Naive thymus-derived CD4-positive, alpha-beta T cell (primary cell): ENCODE measurements around the gene MYO1C. TPM values are rescaled to one million over a fixed set of nuclear protein-coding genes. Genes with fewer than 3 reads are reported as not detected.
"Not testable (repeated sequence)": the region's sequence is repeated elsewhere in the genome, so short reads cannot be mapped to it uniquely, and the experiment has no call there.

Source experiments
- ATAC-seq: fragments of 150-1000 bp; cut with Tn5 transposase; 2 replicates; pipeline ENCODE4 v1.10.0; 2021; ENCODE audit warnings: mild to moderate bottlenecking, moderate library complexity
- CTCF ChIA-PET: fragments of 350-600 bp; sonication (Branson Sonifier 250); formaldehyde crosslinking; loops from one replicate; lab custom pipeline; 2021; ENCODE audit warnings: antibody characterized with exemption; lab: Charles Lee
- POLR2A ChIA-PET: fragments of 350-600 bp; sonication (Branson Sonifier 250); formaldehyde crosslinking; loops from one replicate; lab custom pipeline; 2021; ENCODE audit warnings: antibody characterized with exemption, inconsistent platforms; lab: Charles Lee
- DNase-seq, 9 donors: peaks; one replicate each; pipeline versions ENCODE4 v3.0.0 to v3.0.0-alpha.2; 2020 to 2022; ENCODE audit warnings: mixed read lengths in 1 of 9
- H3K27ac ChIP-seq: one replicate; pipeline ENCODE4 v1.7.0; 2013; ENCODE audit warnings: mild to moderate bottlenecking, low read depth, low read length, moderate library complexity
- H3K27me3 ChIP-seq, 2 donors: one replicate each; pipeline ENCODE4 v1.7.0; 2013; ENCODE audit warnings: low read length in 2 of 2, mild to moderate bottlenecking in 2 of 2, moderate library complexity in 2 of 2; ENCODE audit not compliant: control insufficient read depth in 2 of 2, insufficient read depth in 2 of 2
- H3K36me3 ChIP-seq, 3 experiments: 1 replicate in 2 of 3; 2 replicates in 1 of 3; pipeline ENCODE4 v1.7.0; 2013; ENCODE audit warnings: low read length in 3 of 3, mild to moderate bottlenecking in 3 of 3, moderate library complexity in 1 of 3; ENCODE audit not compliant: insufficient read depth in 3 of 3, control insufficient read depth in 2 of 3
- H3K4me1 ChIP-seq, 2 donors: one replicate each; pipeline ENCODE4 v1.7.0; 2013; ENCODE audit warnings: low read length in 2 of 2, mild to moderate bottlenecking in 2 of 2, moderate library complexity in 1 of 2; ENCODE audit not compliant: control insufficient read depth in 2 of 2, insufficient read depth in 2 of 2
- H3K4me3 ChIP-seq: 2 replicates; pipeline ENCODE4 v1.7.0; 2013; ENCODE audit warnings: mild to moderate bottlenecking, low read length
- H3K9me3 ChIP-seq, 3 experiments: 1 replicate in 2 of 3; 2 replicates in 1 of 3; pipeline ENCODE4 v1.7.0; 2013; ENCODE audit warnings: low read length in 3 of 3; ENCODE audit not compliant: control insufficient read depth in 2 of 3
- H3K27ac Mint-ChIP-seq, 9 donors: one replicate each; pipeline ENCODE4 v1.8.0; 2020 to 2022; ENCODE audit warnings: mixed read lengths in 9 of 9, mild to moderate bottlenecking in 8 of 9, moderate library complexity in 5 of 9, inconsistent platforms in 2 of 9
- H3K27me3 Mint-ChIP-seq, 5 donors: one replicate each; pipeline ENCODE4 v1.8.0; 2021 to 2022; ENCODE audit warnings: mixed read lengths in 5 of 5, mild to moderate bottlenecking in 1 of 5
- H3K36me3 Mint-ChIP-seq, 5 donors: one replicate each; pipeline ENCODE4 v1.8.0; 2020 to 2022; ENCODE audit warnings: mixed read lengths in 5 of 5, mild to moderate bottlenecking in 3 of 5, inconsistent platforms in 1 of 5
- H3K4me1 Mint-ChIP-seq, 7 donors: one replicate each; pipeline ENCODE4 v1.8.0; 2020 to 2022; ENCODE audit warnings: mixed read lengths in 7 of 7, mild to moderate bottlenecking in 3 of 7, inconsistent platforms in 1 of 7
- H3K4me3 Mint-ChIP-seq, 10 donors: one replicate each; pipeline ENCODE4 v1.8.0; 2020 to 2022; ENCODE audit warnings: mild to moderate bottlenecking in 10 of 10, mixed read lengths in 10 of 10, moderate library complexity in 6 of 10, inconsistent platforms in 2 of 10
- H3K9me3 Mint-ChIP-seq, 11 donors: one replicate each; pipeline ENCODE4 v1.8.0; 2020 to 2022; ENCODE audit warnings: mixed read lengths in 11 of 11, mild to moderate bottlenecking in 4 of 11, inconsistent platforms in 1 of 11, moderate library complexity in 1 of 11
- intact Hi-C, 2 donors: fragments of 100-400 bp; cut with micrococcal nuclease; formaldehyde crosslinking; loops; one replicate each; pipeline ENCODE4 v1.15.1; 2023
- polyA plus RNA-seq, 2 donors: library from polyadenylated mRNA; unstranded; fragments of 300-500 nt; fragmentation: Illumina TruSeq; gene quantifications; one replicate each; pipeline ENCODE4 v1.2.3, GENCODE V29; 2021
- total RNA-seq, 6 experiments: library from RNA in 5 of 6; stranded (reverse) in 5 of 6; gene quantifications; 1 replicate in 5 of 6; 2 replicates in 1 of 6; pipeline ENCODE4 v1.2.3 and lab custom pipeline; 2021 to 2026

The MYO1C gene
- total and polyA plus RNA-seq, 7 experiments from 2014 or later: 4.4 to 37.0 (median 15.0) TPM

GRCh38 chr17:1420981-1421380 is 71.5 kb downstream of the MYO1C start:
- Mint-ChIP-seq H3K27me3 (no peaks in the 10 kb centered on the region), H3K4me1 (peaks cover 0 to 9% (median 4%) of the 10 kb centered on the region in 7 donors)

DNA sequence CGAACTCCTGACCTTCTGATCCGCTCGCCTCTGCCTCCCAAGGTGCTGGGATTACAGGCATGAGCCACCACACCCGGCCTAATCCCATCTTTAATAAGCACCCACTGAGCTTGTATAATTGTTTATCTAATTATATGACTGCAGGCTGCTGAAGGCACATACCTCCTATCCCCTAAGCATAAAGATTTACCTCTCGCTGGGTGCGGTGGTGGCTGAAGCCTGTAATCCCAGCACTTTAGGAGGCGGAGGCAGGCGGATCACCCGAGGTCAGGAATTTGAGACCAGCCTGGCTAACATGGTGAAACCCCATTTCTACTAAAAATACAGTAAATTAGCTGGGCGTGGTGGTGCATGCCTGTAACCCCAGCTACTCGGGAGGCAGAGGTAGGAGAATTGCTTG is 72.3 kb downstream of the MYO1C start:
- no peak for ATAC-seq
- no peaks in the 10 kb centered on the region for H3K27me3 ChIP-seq

More at GRCh38 chr17:1420981-1421380, 71.5 kb downstream of the MYO1C start:
- no peak overlapping the region for H3K27ac Mint-ChIP-seq
- no peak overlapping the region for H3K4me3 ChIP-seq
- no peak for ATAC-seq
- peaks cover 0 to 25% (median 14%) of the 10 kb centered on the region in 5 donors for H3K36me3 Mint-ChIP-seq
- H3K27ac ChIP-seq: no peak overlapping the region
- no peak overlapping the region for H3K4me3 Mint-ChIP-seq
- H3K27me3 ChIP-seq: no peaks in the 10 kb centered on the region
- no peaks in the 10 kb centered on the region for H3K9me3 Mint-ChIP-seq
- DNase-seq: no peak
- intact Hi-C loops: no loop called here
- CTCF ChIA-PET: no interaction called here
- POLR2A ChIA-PET: no interaction called here
- peaks cover 0 to 45% (median 6%) of the 10 kb centered on the region in 3 experiments for H3K36me3 ChIP-seq
- H3K9me3 ChIP-seq: no peaks in the 10 kb centered on the region
- H3K4me1 ChIP-seq: no peaks in the 10 kb centered on the region

DNA sequence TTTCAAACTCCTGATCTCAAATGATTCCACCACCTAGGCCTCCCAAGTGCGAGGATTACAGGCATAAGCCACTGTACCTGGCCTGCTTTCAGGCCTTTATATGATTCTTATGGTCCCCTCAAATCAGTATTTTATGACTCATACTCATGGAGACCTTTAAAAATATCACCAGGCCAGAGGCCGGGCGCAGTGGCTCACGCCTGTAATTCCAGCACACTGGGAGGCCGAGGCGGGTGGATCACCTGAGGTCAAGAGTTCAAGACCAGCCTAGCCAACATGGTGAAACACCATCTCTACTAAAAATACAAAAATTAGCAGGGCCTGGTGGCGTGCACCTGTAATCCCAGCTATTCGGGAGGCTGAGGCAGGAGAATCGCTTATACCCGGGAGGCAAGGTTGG is 74.0 kb downstream of the MYO1C start:
- H3K36me3 ChIP-seq: peaks cover 0 to 30% (median 3%) of the 10 kb centered on the region in 3 experiments
- H3K4me1 Mint-ChIP-seq, H3K4me3 Mint-ChIP-seq, intact Hi-C loops, H3K9me3 Mint-ChIP-seq, H3K4me3 ChIP-seq, H3K27ac Mint-ChIP-seq, DNase-seq, ATAC-seq, H3K4me1 ChIP-seq, CTCF ChIA-PET, H3K9me3 ChIP-seq, H3K27me3 Mint-ChIP-seq, H3K27ac ChIP-seq, H3K27me3 ChIP-seq: not testable (repeated sequence)
- POLR2A ChIA-PET: interaction anchor here (0.6 kb wide), 1 partner anchor 40 kb away, joined by 3 read pairs; no protein-coding TSS in a partner anchor
- peaks cover 0 to 18% (median 13%) of the 10 kb centered on the region in 5 donors for H3K36me3 Mint-ChIP-seq

More for the DNA sequence above, 72.3 kb downstream of the MYO1C start:
- Histone ChIP-seq H3K36me3 (peaks cover 0 to 37% (median 3%) of the 10 kb centered on the region in 3 experiments), H3K27ac (no peak overlapping the region), H3K4me1 (no peaks in the 10 kb centered on the region), H3K9me3 (no peaks in the 10 kb centered on the region), H3K4me3 (no peak overlapping the region)
- Mint-ChIP-seq H3K36me3 (peaks cover 0 to 20% (median 14%) of the 10 kb centered on the region in 5 donors), H3K9me3 (no peaks in the 10 kb centered on the region), H3K27ac (no peak overlapping the region), H3K4me1 (peaks cover 0 to 9% (median 0%) of the 10 kb centered on the region in 7 donors), H3K27me3 (no peaks in the 10 kb centered on the region), H3K4me3 (no peak overlapping the region)
- intact Hi-C loops: no loop called here
- CTCF ChIA-PET: no interaction called here
- POLR2A ChIA-PET: interaction anchor here (0.6 kb wide), 2 partner anchors 9 to 38 kb away, joined by 3 read pairs; no protein-coding TSS in a partner anchor
- DNase-seq: no peak

GRCh38 chr17:1416414-1416813 is 76.1 kb downstream of the MYO1C start:
- no peaks in the 10 kb centered on the region for H3K27me3 ChIP-seq
- ATAC-seq: no peak

DNA sequence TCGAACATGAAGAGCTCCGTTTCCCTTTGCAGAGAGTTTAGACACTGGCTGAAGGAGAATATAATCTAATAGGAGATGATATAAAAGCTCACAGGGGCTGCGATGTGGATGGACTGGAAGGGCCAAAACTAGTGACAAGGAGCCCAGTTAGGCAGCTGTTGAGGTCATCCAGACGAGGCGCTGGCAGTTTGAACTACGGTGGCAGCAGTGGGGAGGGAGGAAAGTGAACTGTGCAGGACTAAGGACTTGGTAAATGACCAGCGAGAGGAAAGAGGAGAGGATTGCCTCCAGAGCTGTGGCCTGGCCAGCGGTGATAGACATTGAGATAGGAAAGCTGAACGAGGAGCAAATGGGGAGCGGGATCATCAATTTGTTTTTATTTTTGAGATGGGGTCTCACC is 77.9 kb downstream of the MYO1C start:
- ATAC-seq: no peak
- intact Hi-C loops: no loop called here
- no peaks in the 10 kb centered on the region for H3K36me3 ChIP-seq
- H3K27ac Mint-ChIP-seq: peak overlapping the region in 4 of 9 donors; percentile 20 to 86 (median 68)
- H3K36me3 Mint-ChIP-seq: peaks cover 0 to 4% (median 0%) of the 10 kb centered on the region in 5 donors
- no peak overlapping the region for H3K27ac ChIP-seq
- no peak overlapping the region for H3K4me3 ChIP-seq
- H3K27me3 Mint-ChIP-seq: no peaks in the 10 kb centered on the region
- H3K4me3 Mint-ChIP-seq: no peak overlapping the region
- no peaks in the 10 kb centered on the region for H3K27me3 ChIP-seq
- DNase-seq: no peak
- H3K4me1 ChIP-seq: no peaks in the 10 kb centered on the region
- POLR2A ChIA-PET: interaction anchor here (0.6 kb wide), 1 partner anchor 156 kb away, joined by 3 read pairs; no protein-coding TSS in a partner anchor
- H3K4me1 Mint-ChIP-seq: peaks cover 0 to 7% (median 0%) of the 10 kb centered on the region in 7 donors
- no peaks in the 10 kb centered on the region for H3K9me3 ChIP-seq
- no peaks in the 10 kb centered on the region for H3K9me3 Mint-ChIP-seq
- CTCF ChIA-PET: interaction anchor here (1.0 kb wide), 1 partner anchor 26 kb away, joined by 3 read pairs; no protein-coding TSS in a partner anchor

More at GRCh38 chr17:1416414-1416813, 76.1 kb downstream of the MYO1C start:
- intact Hi-C loops: no loop called here
- no peak overlapping the region for H3K4me3 Mint-ChIP-seq
- no peaks in the 10 kb centered on the region for H3K4me1 ChIP-seq
- H3K27me3 Mint-ChIP-seq: no peaks in the 10 kb centered on the region
- H3K9me3 ChIP-seq: no peaks in the 10 kb centered on the region
- ChIA-PET POLR2A (no interaction called here), CTCF (interaction anchor here (0.8 kb wide), 1 partner anchor 51 kb away, joined by 3 read pairs; no protein-coding TSS in a partner anchor)
- no peak overlapping the region for H3K27ac ChIP-seq
- no peaks in the 10 kb centered on the region for H3K9me3 Mint-ChIP-seq
- no peak for DNase-seq
- peaks cover 0 to 7% (median 0%) of the 10 kb centered on the region in 7 donors for H3K4me1 Mint-ChIP-seq
- H3K36me3 ChIP-seq: peaks cover 0 to 12% (median 0%) of the 10 kb centered on the region in 3 experiments
- no peak overlapping the region for H3K4me3 ChIP-seq
- H3K36me3 Mint-ChIP-seq: peaks cover 0 to 8% (median 4%) of the 10 kb centered on the region in 5 donors
- no peak overlapping the region for H3K27ac Mint-ChIP-seq

Other genes with a start within 250 kb of the MYO1C start
- not detected for gene BHLHA9, start 222.2 kb downstream of the MYO1C start, total RNA-seq
- gene BHLHA9, start 222.2 kb downstream of the MYO1C start, polyA plus RNA-seq: not detected
- under 1 TPM in 1 of 5 experiments, not detected in 4; 0.65 TPM for gene TRARG1, start 213.0 kb downstream of the MYO1C start, total RNA-seq
- not detected for gene TRARG1, start 213.0 kb downstream of the MYO1C start, polyA plus RNA-seq
- gene YWHAE, start 92.5 kb downstream of the MYO1C start, total RNA-seq: 100 to 1,000 TPM; 119 to 317 (median 127) TPM
- gene YWHAE, start 92.5 kb downstream of the MYO1C start, polyA plus RNA-seq: 10 to 100 TPM; 30.6 to 37.3 TPM
- 10 to 100 TPM; 16.9 to 29.0 (median 20.9) TPM for gene CRK, start 36.5 kb downstream of the MYO1C start, total RNA-seq
- gene CRK, start 36.5 kb downstream of the MYO1C start, polyA plus RNA-seq: 10 to 100 TPM; 20.0 to 24.3 TPM
- 100 to 1,000 TPM in 2 of 5 experiments, 10 to 100 TPM in 3; 50.5 to 184 (median 84.2) TPM for gene INPP5K, start 23.9 kb upstream of the MYO1C start, total RNA-seq
- gene INPP5K, start 23.9 kb upstream of the MYO1C start, polyA plus RNA-seq: 10 to 100 TPM; 72.9 to 84.3 TPM
- gene PITPNA, start 70.1 kb upstream of the MYO1C start, total RNA-seq: 10 to 100 TPM; 31.5 to 87.9 (median 39.1) TPM
- 10 to 100 TPM; 16.6 to 25.3 TPM for gene PITPNA, start 70.1 kb upstream of the MYO1C start, polyA plus RNA-seq
- 100 to 1,000 TPM in 1 of 5 experiments, 10 to 100 TPM in 1, 1 to 10 TPM in 2, under 1 TPM in 1; 0.44 to 112 (median 9.2) TPM for gene SLC43A2, start 136.1 kb upstream of the MYO1C start, total RNA-seq
- 1 to 10 TPM; 3.5 to 3.7 TPM for gene SLC43A2, start 136.1 kb upstream of the MYO1C start, polyA plus RNA-seq
- 1 to 10 TPM; 1.2 to 9.0 (median 2.3) TPM for gene SCARF1, start 153.0 kb upstream of the MYO1C start, total RNA-seq
- under 1 TPM in 1 of 2 donors, not detected in 1; 0.06 TPM for gene SCARF1, start 153.0 kb upstream of the MYO1C start, polyA plus RNA-seq
- gene RILP, start 157.2 kb upstream of the MYO1C start, total RNA-seq: 1 to 10 TPM; 2.1 to 8.7 (median 3.0) TPM
- 1 to 10 TPM; 2.4 to 3.4 TPM for gene RILP, start 157.2 kb upstream of the MYO1C start, polyA plus RNA-seq
- gene PRPF8, start 192.2 kb upstream of the MYO1C start, total RNA-seq: 100 to 1,000 TPM; 388 to 554 (median 460) TPM
- gene PRPF8, start 192.2 kb upstream of the MYO1C start, polyA plus RNA-seq: 100 to 1,000 TPM; 167 to 272 TPM
- under 1 TPM in 4 of 5 experiments, not detected in 1; 0.05 to 0.49 (median 0.08) TPM for gene TLCD2, start 217.7 kb upstream of the MYO1C start, total RNA-seq
- gene TLCD2, start 217.7 kb upstream of the MYO1C start, polyA plus RNA-seq: not detected
- 10 to 100 TPM; 30.7 to 55.1 (median 38.3) TPM for gene WDR81, start 232.0 kb upstream of the MYO1C start, total RNA-seq
- gene WDR81, start 232.0 kb upstream of the MYO1C start, polyA plus RNA-seq: 10 to 100 TPM in 1 of 2 donors, 1 to 10 TPM in 1; 9.8 to 25.5 TPM